ENCODE results near the gene CORO2A.

GRCh38 chr9:98158071-98158831 lies 34.2 kb downstream of the CORO2A start:
- no peak for TF ChIP-seq CTCF (IDR thresholded peaks at IDR 0.05)
- TF ChIP-seq POLR2AphosphoS5 (IDR thresholded peaks at IDR 0.05) = no peak
